GM12872 (cell line): ENCODE data around the gene B3GNT5.

ENCODE experiments used
- CTCF ChIP-seq: IDR thresholded peaks from 3 replicates; pipeline ENCODE4 v1.5.1; 2011; ENCODE audit warnings: low read depth, mild to moderate bottlenecking, low read length, moderate library complexity; ENCODE audit not compliant: insufficient read depth

Gene B3GNT5

DNA sequence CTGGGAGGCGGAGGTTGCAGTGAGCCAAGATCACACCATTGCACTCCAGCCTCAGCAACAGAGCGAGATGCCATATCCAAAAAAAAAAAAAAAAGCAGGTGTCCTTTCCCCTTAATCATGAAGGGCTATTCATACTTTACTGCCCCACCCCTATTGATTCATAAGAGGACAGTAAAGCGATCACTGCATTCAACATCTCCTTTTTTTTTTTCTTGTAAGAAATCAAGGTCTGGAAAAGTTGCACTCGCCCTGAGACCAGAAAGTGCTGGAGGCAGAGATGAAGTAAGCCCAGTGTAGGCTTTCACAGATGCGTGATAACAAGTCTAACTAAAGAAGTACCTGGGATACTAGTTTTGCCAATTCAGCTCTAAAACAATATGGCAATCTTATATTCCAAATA is 24.2 kb downstream of the B3GNT5 start:
- TF ChIP-seq CTCF, result no peak

GRCh38 chr3:183278479-183279088 is 25.5 kb downstream of the B3GNT5 start:
- no peak for TF ChIP-seq CTCF

DNA sequence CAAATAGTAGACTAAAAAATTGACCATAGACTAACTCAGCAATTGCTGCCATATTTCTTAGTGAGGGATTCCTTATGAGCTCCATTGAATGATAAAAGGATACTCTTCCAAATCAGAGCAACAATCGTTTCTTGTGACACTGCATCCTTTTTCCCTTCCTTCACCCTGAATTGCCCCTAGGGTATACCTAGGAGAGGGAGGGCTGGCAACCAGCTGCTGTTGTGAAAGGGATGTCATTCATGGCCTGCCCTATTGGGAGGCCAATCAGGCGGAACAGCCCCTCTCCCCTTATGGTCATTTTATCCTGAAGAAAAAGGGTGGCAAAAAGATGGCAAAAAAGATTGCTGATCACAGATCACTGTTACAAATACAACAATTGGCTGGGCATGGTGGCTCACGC is 26.3 kb downstream of the B3GNT5 start:
- no peak for TF ChIP-seq CTCF

DNA sequence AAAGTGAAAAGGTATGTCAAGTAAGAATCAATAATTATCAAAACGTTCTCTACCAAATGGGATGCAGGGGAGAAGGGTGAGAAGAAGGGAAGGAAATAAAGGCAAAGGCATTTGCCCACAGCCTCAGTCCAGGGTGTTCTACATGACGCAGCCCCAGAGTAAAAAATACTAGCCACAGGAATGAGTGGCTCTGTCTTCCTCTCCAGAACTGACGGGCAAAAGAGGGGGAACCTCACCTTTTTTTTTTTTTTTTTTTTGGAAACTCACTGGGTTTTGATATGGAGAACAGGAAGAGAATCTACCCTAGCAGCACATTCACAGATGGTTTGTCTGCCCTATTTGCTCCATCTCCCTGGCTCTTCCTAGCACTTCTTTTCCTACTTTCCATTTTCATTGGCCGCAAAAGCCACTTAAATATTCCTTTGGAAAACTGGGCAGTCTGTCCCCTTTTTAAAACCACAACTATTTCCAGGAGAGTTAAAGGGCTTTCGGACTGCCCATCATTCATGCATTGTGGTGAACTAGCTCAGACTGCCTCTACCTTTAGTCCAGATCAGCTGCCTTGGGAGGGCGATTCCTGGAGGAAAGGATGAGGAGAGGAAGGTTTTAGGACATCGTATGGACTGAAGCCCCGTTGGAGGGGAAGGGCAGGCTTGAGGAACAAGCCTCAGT is 28.2 kb downstream of the B3GNT5 start:
- no peak for TF ChIP-seq CTCF

GRCh38 chr3:183283886-183284285 is 30.8 kb downstream of the B3GNT5 start:
- no peak for TF ChIP-seq CTCF

GRCh38 chr3:183284570-183284969 is 31.5 kb downstream of the B3GNT5 start:
- no peak for TF ChIP-seq CTCF

DNA sequence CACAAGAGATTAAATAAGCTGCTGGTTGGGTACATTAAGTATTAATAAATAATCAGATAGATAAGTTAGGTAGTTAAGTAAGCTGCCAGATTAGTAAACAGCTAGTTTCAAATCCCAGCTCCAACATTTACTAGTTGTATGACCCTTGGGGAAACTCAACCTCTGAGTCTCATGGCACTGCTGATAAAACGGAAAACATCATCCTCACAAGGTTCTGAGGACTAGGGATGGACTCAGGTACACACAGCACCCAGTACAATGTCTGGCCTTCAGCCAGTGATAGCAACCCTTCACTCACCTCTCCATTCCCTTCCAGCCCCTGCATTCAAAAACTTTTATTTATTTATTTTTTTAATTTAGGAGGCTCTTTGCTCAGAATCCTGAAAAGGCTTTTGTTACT is 32.3 kb downstream of the B3GNT5 start:
- no peak for TF ChIP-seq CTCF
